HFF-Myc (cell line): ENCODE measurements around the gene MRPS18A.
"Not testable (repeated sequence)": the region's sequence is repeated elsewhere in the genome, so short reads cannot be mapped to it uniquely, and the experiment has no call there.

Source experiments
- DNase-seq: peaks from one replicate; pipeline ENCODE4 v3.0.0-alpha.2; 2011; ENCODE audit warnings: low read depth; ENCODE audit errors: extremely low read depth
- H3K4me3 ChIP-seq: replicated peaks from 2 replicates; pipeline ENCODE4 v1.5.1; 2011; ENCODE audit warnings: low read depth, mild to moderate bottlenecking, control low read depth, low read length
- CTCF ChIP-seq: IDR thresholded peaks from 2 replicates; pipeline ENCODE4 v1.5.1; 2012; ENCODE audit warnings: mild to moderate bottlenecking, low read depth, low read length, control low read depth; ENCODE audit errors: missing control alignments

The MRPS18A gene

GRCh38 chr6:43635387-43636307 lies 51.9 kb downstream of the MRPS18A start, which contains the start of gene MAD2L1BP:
MAD2L1BP (plus strand) TSS chr6:43635840; CDS start chr6:43635876, 36 bp downstream.
- DNase-seq: no peak
- H3K4me3 ChIP-seq: peak within 1 kb of the TSS; percentile 69
- no peak for TF ChIP-seq CTCF

- DNase-seq: no peak
- TF ChIP-seq CTCF: no peak
- no peak overlapping the region for H3K4me3 ChIP-seq
These were observed 52.8 kb downstream of the MRPS18A start for GRCh38 chr6:43634702-43635303.

GRCh38 chr6:43633002-43633401 lies 54.6 kb downstream of the MRPS18A start:
- DNase-seq, H3K4me3 ChIP-seq: not testable (repeated sequence)

- no peak for TF ChIP-seq CTCF
- no peak overlapping the region for H3K4me3 ChIP-seq
- no peak for DNase-seq
These were observed 56.5 kb downstream of the MRPS18A start for GRCh38 chr6:43630980-43631619.

- H3K4me3 ChIP-seq: peak overlapping the region; percentile 87
- peak; percentile 95 for DNase-seq
- TF ChIP-seq CTCF: no peak
These were observed 57.9 kb downstream of the MRPS18A start for GRCh38 chr6:43629505-43630300.

- TF ChIP-seq CTCF: no peak
- H3K4me3 ChIP-seq: peak within 1 kb of the TSS; percentile 87
- peak; percentile 90 for DNase-seq
These were observed 58.5 kb downstream of the MRPS18A start, which contains the start of gene GTPBP2 for GRCh38 chr6:43629104-43629504. GTPBP2 (minus strand) TSS chr6:43629264; CDS start chr6:43629162, 102 bp downstream.
